ENCODE measurements around the gene ALG9.
A peak's percentile ranks its signal among the peaks of the same experiment; 100 is the strongest.
"Not testable (repeated sequence)": the region's sequence is repeated elsewhere in the genome, so short reads cannot be mapped to it uniquely, and the experiment has no call there.

Gene ALG9

DNA sequence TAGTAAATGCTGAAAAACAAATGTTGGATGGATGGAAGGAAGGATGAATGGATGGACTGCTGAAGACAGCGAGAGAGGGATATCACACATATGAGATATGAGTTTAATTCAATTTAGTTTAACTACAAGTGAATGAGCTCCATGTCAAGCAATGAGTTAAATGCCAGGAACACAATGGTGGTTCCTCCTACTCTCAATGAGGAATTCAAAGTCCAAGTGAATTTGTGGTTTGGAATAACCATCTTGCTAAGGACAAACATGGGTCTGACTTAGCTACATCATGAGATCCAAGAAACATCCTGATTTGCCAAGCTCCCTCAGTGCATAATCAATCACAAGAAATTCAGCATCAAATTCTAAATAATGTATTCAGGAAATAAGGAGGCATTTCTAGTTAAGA, 79.1 kb downstream of the ALG9 start:
- no peak for DNase-seq

DNA sequence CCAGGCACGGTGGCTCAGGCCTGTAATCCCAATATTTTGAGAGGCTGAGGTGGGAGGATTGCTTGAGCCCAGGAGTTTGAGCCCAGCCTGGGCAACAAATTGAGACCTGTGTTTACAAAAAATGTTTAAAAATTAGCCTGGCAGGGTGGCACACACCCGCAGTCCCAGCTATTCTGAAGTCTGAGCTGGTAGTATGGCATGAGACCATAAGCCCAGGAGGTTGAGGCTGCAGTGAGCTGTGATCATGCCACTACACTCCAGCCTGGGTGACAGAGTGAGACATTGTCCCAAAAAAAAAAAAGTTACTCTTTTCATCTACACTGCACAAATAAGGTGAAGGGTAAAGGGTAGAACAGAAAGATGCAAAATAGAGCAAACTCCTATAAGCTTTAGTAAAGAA, 82.9 kb downstream of the ALG9 start:
- no peak for DNase-seq

DNA sequence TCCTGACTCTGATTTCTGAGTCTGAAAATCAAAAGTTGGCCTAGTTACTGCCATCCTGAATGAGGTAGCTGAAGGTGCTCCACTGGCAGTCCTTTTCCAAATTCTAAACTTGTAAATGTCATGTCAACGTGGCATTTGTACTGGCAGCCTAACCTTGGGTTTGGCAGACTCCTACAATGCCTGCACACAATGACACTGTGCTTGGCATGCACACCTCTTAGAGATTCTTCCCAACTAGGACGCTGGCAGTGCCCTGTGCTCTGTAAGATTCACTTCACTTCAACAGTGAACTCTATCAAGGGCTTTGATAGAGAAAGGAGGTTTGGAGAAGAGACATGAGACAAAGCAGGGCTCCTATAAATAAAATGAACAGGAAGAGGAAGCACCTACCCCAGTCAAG, 83.3 kb downstream of the ALG9 start:
- no peak for DNase-seq

DNA sequence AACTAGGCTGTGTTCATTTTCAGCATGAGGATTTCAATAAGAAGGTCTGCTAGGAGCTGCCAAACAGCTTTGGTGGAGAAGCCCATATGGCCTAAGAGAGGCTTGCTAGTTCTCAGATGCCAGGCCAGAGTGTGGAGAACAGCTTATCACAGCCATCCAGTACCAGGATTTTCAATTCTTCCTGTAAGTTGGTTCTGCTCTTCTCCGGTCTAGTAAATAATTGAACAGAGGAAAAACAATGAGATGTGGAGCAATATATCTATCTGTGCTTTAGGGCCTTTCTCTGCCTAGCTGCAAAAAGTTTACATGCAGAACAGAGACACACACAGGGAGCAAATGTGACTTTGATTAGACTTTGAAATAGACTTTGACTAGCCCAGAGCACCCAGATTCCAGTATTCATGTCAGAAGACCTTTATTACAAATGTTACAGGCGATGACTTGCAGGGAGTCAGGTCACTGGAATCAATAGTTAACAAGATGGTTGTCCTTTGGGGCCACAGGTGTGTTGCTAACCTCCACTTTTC, 85.4 kb downstream of the ALG9 start:
- no peak for DNase-seq

DNA sequence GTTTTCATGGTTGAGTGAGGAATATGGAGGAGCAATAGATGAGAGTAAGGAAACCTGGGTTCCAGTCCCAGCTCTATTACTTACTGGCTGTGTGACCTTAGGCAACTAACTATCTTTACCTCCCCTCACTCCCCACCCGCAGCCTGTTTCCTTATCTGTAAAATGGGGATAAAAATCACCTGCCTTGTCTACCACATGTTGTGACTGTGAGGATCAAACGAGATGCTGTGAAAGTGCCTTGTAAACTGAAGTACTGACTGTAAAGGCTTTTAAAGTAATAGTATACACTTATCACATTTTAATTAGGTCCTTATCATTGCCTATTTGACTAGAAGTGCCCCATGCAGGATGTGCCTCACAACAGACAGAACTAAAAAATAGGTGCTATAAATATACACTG, 86.3 kb downstream of the ALG9 start:
- DNase-seq, result no peak

DNA sequence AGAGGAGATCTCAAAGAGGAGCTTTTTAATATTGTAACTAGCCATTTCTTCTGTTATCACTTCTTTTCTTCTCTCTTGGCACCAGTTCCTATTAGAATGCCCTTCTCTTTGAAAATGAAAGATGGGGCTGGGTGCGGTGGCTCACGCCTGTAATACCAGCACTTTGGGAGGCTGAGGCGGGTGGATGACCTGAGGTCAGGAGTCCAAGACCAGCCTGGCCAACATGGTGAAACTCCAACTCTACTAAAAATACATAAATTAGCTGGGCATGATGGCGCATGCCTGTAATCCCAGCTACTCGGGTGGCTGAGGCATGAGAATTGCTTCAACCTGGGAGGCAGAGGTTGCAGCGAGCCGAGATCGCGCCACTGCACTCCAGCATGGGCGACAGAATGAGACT, 87.1 kb downstream of the ALG9 start:
- not testable (repeated sequence) for DNase-seq

DNA sequence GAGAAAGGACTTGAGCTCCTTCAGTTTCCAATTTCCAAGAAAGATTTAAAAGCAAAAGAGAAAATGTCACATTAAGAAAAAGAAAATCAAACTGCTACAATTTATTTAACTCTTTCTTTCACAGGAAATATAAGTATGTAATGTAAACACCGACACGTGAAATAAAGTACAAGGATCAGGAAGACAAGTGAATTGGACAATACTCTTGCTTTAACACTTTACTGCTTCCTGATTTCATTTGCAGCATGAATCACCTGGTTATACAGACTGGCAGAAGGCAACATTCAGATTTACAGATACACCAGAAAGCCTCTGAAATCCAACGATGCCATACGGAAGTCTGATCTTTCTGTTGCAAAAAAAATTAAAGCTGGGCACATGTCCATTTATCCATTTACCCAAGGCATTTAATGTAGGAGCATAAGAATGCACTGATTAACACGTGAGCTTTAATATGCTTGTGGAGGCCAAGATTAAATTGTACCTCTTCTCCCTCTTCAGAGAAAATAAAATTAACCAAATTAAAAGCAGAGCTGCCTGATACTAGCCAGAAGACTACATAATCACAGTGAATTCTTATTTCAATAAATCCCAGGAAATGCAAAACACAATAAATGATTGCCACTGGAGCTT, 89.2 kb downstream of the ALG9 start:
- DNase-seq, result no peak

DNA sequence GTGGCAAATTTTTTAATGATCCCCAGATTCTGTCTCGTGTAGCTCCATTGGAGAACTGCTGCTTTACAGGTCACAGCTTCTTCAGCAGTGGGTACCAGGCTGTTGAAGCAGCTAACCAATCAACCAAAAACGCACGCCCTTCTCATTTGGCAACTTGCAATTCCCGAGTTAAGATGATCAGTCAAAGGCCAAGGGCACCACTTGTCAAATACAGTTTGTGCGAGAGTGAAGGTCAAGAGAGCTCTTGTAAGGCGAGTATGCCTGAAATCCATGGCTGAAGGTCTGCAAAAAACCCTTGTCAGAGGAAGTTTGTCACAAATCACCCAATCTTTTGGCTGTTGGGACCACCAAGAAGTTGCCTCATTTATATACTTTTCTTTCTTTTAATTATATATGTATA, 92.3 kb downstream of the ALG9 start:
- DNase-seq, result no peak

DNA sequence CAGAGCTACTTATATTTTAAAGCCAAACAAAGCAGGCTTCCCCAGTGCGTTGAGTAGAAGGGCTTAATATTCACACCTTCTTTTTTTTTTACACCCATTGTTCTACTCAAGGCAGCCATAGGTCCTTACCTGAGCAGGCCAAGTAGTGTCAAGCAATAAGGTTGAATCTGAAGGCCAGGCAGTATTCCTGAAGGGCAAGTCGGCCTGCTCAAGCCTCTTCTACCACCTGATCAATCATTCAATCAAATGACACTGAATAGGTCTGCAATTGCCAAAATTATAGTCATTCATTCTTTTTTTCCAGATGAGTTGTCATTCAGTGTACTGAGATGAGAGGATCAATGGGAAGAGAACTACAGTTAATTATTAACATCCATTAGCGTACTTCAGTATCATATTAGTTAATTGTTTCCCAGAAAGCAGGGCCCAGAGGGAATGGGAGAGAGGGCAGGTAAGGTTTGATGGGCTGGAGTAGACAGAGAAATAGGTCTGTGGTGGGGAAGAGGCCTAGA, 93.3 kb downstream of the ALG9 start:
- DNase-seq, result no peak

DNA sequence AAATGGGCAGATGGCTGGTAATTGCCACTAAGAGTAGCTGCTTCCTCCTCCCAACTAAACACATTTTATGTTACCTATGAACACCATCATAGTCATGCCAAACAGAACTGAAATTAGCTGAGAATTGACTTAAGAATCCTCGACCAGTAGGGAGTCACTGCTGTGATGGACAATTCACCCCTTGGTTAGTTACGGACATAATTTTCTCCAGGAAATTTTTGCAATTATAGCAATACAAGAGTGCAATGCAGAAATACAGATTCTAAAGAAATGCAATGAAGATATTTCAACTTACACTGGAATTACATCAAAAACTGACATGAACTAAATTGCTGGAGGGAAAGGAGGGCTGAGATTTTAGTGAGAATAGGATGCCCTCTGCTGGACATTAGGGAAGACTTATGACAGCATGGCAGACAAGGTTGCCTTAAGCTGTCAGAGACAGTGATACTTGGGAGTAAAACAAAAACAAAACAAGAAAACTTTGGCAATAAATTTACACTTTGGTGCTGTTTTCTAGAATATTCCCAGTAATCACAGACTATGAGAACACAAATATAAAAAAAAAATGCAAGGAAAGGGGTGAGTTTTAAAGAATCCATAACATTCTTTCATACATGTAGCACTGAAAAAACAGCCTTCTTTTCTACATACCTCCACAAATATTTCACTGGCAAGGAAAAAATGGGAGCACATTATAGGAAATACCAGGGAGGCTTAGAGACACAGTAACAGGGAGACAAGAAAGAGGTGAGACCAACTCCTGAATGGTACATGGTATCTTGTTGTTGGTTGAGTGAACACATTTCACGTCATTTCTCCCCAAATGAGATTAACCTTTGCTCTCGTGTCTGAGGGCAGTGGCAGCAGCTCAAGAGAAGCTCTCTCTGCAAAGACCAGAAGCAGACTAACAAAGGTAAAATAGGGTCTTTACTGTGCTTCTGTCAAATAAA, 94.0 kb downstream of the ALG9 start:
- no peak for DNase-seq

DNA sequence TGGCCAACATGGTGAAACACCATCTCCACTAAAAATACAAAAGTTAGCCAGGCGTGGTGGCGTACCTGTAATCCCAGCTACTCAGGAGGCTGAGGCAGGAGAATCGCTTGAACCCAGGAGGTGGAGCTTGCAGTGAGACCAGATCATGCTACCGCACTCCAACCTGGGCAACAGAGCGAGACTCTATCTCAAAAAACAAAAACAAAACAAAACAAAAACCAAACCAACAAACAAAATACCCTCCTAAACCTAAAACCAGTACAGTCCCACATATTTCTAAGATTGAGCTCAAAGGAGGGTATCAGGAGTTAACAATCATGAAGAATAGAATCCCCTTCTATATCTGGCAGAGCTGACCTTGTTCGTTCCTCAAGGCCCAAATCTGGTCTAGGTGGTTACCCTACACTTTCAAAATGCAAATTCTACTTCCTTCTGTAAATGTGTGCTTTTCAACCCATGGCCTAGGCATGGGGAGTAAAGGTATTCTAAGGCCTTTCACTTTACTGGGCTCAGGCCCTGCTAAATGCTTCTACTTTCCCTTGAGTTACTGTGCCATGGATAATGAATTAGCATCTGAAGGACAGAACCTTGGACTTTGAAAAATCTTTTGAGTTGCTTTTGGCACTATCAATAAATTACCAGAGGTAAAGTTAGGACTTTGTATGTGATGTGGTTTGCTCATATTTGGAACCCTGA, 94.8 kb downstream of the ALG9 start:
- no peak for DNase-seq

DNA sequence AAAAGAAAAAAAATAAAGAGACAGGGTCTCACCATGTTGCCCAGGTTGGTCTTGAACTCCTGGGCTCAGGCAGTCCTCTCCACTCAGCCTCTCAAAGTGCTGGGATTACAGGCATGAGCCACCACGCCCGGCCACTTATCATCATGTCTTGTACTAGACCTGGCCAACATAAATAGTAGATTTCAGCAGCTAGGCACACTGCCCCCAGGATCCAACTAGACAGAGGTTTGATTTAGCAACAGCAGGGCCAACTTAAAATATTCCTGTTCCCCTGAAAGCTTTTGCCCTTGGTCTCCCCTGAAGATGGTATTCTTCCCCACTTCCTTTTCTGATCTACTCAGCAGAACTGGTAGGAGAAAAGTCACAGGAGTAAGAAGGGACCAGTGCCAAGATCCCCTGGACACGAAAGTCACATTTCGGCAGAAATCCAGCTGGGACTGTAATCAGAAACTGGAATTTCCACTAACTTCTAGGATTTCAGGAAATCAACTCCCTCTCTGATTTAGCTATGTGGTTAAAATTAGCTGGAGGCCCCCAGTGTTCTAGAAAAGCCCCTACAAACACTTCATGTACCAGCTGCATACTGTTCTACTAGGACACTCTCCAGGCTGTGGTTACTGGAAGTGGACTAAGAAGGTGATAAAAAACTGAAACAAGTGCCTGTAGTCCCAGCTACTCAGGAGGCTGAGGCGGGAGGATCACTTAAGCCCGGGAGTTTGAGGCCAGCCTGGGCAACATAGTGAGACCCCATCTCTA, 96.2 kb downstream of the ALG9 start:
- DNase-seq, result no peak

DNA sequence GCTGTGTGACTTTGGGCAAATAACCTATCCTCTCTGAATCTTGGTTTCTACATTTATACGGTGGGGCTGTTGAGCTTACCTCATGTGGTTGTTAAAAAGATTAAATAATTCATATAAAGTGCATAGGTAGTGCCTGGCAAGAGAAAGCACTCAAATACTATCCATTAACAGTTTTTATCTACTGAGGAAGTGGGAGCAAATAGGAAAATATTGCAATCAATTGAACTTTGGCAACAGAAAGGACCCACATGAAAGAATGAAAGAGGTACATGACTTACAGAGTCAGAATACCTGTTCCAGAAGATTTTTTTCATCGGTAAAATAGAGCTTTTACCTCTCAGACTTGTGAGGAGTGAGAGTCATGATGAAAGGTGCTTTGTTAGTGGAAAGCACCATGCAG, 98.8 kb downstream of the ALG9 start:
- no peak for DNase-seq

DNA sequence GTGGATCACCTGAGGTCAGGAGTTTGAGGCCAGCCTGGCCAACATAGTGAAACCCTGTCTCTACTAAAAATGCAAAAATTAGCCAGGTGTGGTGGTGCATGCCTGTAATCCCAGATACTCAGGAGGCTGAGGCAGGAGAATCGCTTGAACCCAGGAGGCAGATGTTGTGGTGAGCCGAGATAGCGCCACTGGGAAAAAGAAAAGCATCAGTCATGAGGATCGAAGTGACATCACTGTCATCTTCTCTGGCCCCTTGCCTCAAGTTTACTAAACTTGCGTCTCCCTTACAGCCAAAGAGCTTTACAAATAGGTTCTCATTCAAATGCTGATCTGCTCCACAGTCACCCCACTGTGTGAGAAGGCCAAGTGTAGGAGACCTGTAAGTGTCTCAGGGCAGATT, 100.2 kb downstream of the ALG9 start:
- not testable (repeated sequence) for DNase-seq

DNA sequence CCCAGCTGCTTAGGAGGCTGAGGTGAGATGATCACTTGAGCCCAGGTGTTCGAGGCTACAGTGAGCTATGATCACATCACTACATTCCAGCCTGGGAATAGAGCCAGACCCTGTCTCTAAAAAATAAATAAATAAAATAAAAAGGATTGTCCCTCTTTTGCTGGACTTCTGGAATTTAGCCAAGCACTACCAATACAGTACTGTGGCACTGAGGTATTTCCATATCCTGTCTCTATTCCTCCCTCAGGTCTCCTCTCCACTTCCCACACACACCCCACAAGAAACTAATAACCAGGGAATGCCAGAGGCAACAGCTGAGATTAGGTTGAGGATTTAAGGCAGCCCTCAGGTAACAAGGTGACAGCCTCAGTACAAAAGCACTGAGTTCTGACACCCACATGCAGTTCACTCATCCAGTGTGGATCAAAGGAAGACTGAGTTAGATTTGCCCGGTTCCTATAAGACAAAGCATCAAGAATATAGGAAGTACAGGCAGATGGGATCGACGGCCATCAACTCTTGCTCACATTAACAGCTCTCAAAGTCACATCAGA, 100.7 kb downstream of the ALG9 start:
- DNase-seq, result no peak

DNA sequence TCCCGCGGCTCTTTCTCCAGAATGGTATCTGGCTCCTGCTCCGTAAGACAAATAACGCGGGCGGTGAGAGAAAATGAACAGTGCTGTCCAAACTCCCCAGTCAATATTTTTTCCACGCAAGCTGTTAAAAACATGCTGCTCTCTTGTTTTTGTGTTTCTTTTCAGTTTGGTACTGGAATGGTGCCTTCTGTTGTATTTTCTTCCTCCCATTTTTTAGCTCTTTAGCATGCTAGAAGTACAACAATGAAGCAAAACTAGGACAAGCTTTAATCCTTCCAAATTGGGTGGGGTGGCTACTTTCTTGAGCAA, 104.6 kb downstream of the ALG9 start:
- no peak for DNase-seq

DNA sequence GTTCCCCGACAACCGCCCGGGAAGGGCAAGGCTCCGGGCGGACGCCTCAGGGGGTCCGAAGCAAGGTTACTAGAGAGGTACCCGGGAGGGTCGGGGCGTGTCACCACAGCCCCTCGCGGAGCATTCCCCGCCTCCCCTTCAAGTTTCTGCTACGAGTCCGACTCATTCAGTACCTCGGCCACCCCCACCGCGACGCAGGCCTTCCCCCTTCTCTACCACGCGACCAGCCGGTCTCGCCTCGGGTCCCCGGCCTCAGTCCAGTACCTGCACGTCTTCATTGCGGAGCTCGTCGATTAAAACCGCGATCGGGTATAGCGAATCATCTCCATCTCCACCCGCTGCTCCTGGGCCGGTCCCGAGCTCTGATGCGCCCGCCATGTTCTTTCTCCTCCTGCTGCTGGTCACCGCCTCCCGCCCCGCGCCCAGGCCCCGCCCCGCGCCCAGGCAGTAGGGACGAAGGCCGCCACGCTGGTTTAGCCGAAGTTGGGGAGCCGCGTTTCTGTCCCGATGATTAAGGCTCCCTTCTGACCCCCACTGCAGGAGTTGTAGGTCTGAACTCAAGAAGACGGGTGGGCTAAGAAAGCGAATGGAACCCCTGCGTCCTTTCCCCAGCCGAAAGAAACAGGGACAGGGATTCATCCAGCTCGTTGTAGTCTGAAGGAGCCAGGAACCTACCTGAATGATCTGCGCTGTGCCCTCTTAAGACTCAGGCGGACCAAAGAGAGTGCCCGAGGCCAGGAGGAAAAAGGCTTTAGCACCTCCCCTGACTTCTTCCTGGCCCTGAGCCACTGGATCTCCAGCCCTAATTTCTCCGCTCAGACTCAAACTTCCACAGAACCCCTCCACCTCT, 105.2 kb downstream of the ALG9 start, which contains the start of gene PPP2R1B:
TSS of gene PPP2R1B (minus strand) at position 406 of the 850 bp plus-strand sequence. CDS start at position 378, 28 bp downstream.
- DNase-seq, result peak; percentile 73

DNA sequence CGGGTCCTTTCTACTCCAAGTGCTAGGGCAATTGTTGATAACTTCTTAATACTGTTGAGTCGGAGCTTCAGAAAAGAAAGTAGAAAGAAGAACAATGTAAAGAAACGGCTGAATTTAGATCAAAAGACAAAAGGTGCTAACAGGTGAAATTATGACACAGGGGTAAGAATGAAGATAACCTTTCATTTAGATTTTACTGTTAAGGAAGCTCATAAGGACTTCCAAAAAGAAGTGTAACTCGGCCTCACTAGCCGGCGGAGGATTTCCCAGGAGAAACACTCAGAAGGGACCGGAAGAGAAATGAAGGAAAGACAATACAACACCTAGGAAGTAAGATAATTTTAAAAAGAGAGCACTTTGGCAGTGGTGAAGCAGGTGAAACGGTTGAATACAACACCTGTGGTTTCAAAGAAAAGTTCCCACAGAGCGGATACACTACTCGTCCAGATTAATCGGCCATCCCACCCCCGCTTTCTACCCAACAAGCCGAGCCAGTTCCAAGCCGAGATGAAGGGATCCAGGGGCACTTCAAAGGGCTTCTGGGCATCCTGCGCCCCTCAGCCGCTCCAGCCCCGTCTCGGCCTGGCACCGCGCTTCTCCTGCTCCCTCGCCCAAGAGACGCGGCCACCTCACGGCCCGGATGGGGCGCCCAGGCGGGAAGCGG, 105.9 kb downstream of the ALG9 start:
- DNase-seq, result no peak

DNA sequence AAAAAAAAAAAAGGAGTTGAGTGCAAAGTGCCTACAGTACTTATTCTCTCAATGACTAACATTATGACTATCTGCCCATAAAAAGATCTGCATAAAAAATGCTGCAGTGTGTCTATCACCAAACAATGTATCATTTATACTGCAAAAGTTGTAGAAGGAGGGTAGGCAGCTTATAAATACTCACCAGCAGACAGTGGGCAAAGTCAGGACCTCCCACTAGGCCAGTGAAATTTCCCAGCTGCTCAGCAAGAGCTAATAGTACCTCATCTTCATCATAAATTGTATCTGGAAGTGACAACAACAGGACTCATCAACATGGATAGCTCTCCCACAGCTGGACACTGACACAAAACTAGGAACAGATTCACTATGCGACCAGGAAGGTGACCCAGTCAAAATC, 106.8 kb downstream of the ALG9 start:
- no peak for DNase-seq

DNA sequence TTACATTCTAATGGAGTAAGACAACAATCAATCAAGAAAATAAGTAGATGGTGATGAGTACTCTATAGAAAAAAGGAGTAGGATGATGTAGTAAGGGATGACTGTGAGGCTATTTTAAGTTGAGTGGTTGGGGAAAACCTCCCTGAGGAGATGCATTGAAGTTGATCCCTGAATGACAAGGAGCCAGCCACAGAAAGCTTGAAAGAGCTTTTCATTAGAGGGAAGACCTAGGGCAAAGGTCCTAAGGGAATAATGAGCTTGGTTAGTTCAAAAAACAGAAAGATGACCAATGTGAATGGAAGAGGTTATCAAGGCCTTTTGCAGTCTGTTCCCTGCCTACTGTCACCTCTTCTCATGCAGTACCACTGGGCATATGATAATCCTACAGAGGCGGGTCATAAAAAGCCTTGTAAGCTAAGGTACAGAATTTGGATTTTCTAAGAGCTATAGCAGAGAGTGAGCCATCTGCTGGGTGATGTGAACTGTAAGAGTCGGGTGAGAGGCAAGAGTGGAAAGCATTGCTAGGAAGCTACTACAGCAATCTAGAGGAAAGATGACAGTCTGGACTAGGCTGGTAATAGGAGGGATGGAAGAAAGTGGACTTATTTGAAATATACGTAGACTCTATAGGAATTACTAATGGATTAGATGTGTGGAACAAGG, 108.3 kb downstream of the ALG9 start:
- DNase-seq, result no peak

All from activated CD4-positive, CD25-positive, alpha-beta regulatory T cell treated with anti-CD3 and anti-CD28 coated beads, Interleukin-2, amount 50 U/mL, for 72 hours (primary cell).